ENCODE data around the gene PRKCA.

GRCh38 chr17:66276328-66276937, 26.0 kb upstream of the PRKCA start:
- TF ChIP-seq, protein P1, sequence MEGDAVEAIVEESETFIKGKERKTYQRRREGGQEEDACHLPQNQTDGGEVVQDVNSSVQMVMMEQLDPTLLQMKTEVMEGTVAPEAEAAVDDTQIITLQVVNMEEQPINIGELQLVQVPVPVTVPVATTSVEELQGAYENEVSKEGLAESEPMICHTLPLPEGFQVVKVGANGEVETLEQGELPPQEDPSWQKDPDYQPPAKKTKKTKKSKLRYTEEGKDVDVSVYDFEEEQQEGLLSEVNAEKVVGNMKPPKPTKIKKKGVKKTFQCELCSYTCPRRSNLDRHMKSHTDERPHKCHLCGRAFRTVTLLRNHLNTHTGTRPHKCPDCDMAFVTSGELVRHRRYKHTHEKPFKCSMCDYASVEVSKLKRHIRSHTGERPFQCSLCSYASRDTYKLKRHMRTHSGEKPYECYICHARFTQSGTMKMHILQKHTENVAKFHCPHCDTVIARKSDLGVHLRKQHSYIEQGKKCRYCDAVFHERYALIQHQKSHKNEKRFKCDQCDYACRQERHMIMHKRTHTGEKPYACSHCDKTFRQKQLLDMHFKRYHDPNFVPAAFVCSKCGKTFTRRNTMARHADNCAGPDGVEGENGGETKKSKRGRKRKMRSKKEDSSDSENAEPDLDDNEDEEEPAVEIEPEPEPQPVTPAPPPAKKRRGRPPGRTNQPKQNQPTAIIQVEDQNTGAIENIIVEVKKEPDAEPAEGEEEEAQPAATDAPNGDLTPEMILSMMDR (IDR thresholded peaks at IDR 0.05; ENCODE audit: insufficient read depth, low read length) = no peak
- no peak for TF ChIP-seq SPI1 (IDR thresholded peaks at IDR 0.05; ENCODE audit: borderline replicate concordance, low read depth)
- no peak for TF ChIP-seq GABPA (IDR thresholded peaks at IDR 0.05; ENCODE audit: low read depth)
- TF ChIP-seq POLR2AphosphoS5 (IDR thresholded peaks at IDR 0.05; ENCODE audit: low read depth) = no peak

Data from HL-60 (cell line).